NT2/D1 (cell line): ENCODE results near the gene ADGRB3.

ENCODE experiments used
- SUZ12 ChIP-seq: IDR thresholded peaks from 2 replicates; pipeline ENCODE4 v1.6.1; 2011; ENCODE audit not compliant: insufficient read length, insufficient read depth; ENCODE audit errors: extremely low read depth
- ZNF274 ChIP-seq: IDR thresholded peaks from 2 replicates; pipeline ENCODE4 v1.6.1; 2011; ENCODE audit warnings: mild to moderate bottlenecking, low read depth, low read length

DNA sequence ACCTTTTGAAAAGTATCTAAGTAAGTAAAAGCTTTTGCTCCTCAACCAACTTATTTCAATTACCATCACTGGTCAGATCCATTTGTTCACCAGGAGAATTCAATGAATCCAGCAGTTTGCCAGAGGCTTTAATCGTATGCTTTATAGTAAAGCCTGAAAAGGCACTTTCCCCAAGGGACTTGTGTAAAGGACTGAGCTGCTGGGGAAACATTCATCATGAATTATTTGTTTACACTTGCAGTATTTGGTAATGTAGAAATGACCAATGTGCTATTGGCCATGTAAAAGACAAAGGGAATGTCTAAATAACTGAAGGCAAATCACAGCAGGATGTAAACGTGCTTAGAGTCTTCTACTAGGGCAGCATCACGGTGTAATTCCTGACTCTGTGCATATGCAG lies 471.4 kb downstream of the ADGRB3 start:
- TF ChIP-seq SUZ12 (no peak), ZNF274 (no peak)
